K562 treated with DMSO at 1 percent for 4 hours (cell line): ENCODE measurements around the gene PI4KB. TPM values are rescaled to one million over a fixed set of nuclear protein-coding genes. Genes with fewer than 3 reads are reported as not detected.

ENCODE experiments used
- total RNA-seq: library from RNA; unstranded; fragments of 300-600 nt; gene quantifications from 2 replicates; pipeline ENCODE4 v1.2.3, GENCODE V29; 2022; ENCODE audit not compliant: insufficient read depth

The PI4KB gene
- total RNA-seq: 45.5 and 52.6 TPM in 2 replicates

DNA sequence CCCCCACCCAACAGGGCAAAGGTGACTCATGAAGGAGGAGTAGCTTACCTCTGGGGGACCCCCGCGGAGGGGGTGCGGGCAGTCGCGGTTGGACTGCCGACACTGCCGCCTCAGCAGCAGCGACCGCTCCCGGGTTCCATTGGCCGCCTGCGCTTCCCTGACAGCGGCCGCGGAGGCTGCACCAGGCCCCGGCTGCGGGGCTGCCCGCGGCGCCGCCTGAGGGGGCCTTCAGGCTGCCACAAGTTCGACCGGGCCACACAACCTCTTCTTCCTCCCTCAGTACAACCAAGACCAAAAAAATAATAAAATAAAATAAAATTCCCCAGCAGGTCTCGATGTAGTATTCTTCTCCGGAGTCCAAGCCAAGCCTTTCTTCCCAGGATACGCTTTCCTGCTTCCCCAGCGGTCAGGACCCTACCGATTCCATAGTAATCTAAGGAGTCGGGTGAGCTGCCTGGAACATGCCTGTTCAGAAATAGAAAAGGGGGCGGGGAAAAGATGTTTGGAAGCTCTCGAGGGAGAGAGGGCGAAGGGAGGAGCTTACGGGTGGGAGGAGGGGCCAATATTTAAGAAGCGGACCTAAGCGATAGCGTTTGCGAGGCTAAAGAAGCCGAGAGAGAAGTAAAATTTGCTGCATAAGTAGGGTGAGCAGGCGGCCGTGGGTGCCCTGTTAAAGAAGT is at the start of gene PI4KB:
Gene PI4KB (minus strand): TSS at position 194 of the 680 bp plus-strand sequence. CDS start 10,935 bp downstream, outside the sequence.

DNA sequence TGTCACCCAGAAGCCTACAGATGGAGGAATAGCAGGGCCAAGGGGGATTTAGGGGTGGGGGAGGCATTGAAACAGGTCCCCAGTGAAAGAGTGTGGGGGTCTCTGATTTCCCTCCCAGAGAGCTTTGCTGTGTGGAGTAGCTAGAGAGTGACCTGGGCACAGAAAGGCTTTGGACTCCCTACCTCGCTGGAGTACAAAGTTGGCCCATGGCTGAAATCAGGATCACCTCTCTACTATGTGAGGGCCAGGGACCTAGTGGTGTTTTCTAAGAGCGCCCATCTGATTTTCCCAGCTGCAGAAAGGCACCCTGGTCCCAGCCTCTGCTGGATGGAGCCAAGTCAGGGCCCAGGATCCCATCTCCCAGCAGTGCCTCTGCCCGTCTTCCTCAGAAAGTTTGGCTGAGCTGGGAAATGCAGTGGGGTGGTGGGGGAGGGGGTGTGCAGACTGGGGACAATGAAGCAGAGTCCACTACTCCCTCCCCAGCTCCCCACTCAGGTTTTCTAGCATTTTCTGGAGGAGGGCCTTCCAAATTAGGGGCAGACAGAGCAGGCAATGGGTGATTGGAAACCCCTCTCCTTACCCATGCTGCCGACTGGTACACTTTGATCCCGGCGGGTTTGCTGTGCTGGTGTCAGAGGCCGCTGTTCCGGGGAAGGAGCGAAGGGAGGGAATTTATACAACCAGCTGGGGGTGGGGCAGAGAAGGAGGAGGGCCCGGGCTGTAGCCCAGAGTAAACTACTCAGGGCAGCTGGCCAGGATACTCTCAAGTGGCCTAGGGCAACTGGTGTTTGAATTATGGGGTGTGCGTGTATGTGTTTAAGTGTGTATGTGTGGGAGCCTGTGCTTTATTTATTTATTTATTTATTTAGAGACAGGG is 45.1 kb upstream of the PI4KB start, which contains the start of gene SELENBP1:
Gene SELENBP1 (minus strand): TSS at position 648 of the 877 bp plus-strand sequence. CDS start 64 bp downstream, at position 584.

DNA sequence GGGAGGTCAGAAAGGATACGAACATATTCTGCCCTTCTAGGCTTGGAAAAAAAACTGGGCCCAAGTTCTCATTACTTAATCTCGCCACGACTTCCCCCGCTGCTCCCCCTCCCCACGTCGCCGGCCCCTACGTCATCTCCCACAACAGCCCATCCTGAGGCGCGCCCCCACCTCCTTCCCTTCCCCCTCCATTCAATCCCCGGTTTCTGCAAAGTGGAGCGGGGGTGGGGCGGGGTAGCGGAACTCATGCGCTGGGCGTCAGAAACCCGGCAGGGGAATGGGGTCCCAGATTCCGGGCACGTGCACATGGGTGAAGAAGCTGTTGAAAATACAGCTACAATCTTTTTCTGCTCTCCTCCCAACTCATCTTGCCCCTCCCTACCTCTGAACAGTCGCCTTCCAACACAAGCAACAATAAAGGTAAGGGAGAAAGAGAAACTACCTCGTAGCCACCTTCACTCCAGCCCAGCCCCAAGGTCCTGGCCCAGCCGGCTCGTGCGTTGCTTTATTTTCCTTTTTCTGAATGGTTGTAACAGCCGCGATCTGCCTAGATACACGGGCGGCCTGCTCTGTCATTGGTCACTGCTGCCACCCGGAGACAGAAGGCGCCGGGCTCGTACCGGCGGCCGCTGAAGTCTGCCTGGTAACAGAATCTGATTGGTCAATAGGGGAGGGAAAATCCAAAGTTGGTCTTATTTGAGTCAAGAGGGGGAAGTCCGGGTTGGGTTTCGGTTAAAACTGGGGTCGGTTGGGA is 19.7 kb upstream of the PI4KB start, which contains the start of gene RFX5:
Gene RFX5 (minus strand): TSS at position 484 of the 754 bp plus-strand sequence. CDS start 932 bp downstream, outside the sequence.

DNA sequence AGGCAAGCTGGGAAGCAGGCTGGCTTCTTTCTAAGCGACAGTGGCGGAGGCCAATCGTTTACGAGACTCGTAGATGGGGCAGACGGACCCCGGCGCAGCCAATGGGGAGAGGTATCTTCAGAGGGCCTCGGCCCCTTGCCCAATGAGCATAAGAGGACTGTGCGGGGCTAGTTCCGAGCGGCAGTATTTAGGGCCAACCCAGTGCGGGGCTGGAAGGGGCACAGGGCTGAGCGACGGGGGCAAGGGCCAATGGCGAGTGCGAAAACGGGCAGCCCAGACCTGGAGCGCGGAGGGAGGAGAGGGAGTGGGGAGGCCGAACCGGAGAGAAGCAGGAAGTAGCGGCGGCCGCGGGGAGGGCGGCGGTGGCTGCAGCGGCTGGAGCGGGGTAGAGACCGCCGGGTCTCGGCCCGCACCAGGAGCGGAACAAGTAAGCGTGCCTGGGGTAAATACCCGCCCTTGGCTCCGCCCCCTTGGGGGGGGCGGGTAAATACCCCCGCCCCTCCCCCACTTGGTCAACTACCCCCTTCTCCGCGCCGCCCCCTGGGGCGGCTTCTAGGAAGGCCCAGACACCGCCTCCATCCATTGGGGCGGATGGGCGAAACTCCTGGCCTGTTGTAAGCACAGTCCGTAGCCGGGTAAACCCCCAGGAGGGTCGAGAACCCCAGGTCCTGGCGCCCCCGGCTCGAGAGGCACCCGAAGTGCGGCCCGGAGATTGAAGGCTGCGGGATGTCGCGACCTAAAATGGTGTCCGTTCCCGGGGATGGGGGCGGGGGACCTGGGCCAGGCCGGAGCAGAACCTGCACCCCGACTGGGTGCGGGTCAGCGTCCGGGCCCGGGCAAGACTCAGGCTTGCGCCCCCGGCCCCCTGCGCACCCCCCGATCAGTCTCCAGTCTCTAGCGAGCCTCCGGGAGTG is 45.0 kb downstream of the PI4KB start, which contains the start of gene ZNF687:
Gene ZNF687 (plus strand): TSS at position 331 of the 914 bp plus-strand sequence. CDS start 3,993 bp downstream, outside the sequence.

DNA sequence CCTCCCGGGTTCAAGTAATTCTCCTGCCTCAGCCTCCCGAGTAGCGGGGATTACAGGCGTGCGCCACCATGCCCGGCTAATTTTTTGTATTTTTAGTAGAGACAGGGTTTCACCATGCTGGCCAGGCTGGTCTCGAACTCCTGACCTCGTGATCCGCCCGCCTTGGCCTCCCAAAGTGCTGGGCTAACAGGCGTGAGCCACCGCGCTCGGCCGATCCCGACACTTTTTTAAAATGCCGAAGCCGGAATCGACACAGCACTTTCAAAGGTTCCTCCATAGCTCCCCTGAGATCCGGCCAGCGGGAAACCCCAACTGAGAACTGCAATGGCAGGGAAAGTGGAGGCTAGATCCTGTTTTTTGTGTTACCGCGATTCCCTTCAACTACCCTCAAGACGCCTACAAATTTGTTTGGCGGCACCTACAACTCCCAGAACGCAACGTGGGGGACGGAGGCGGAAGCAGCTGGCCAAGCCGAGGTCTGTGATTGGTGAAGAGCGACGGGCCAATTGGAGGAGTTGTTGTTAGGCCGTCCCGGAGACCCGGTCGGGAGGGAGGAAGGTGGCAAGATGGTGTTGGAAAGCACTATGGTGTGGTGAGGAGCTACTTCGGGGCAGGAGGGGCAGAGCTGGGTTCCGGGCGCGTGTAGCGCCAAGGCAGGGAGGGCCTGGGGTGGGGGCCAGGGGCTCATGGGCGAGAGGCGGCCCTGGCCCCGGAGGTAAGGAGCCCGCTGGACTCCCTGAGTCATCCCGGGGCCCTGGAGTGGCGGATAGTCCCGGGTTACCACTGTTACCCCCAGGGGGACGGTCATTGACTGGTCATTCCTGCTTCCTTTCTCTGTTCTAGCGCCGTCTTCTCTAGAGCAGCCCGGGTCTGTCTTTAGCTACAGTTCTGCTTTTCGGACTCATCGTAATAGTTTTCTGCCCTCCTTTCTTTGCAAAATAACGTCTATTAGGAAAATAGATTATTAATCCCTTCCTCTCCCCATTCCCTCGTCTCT is 72.7 kb downstream of the PI4KB start, which contains the start of gene PSMD4:
Gene PSMD4 (plus strand): TSS at position 518 of the 997 bp plus-strand sequence. CDS start 49 bp downstream, at position 567.

Other genes starting within 250 kb of the PI4KB start
- 2.6 and 4.4 TPM in 2 replicates for gene SEMA6C, start 180.8 kb downstream of the PI4KB start, total RNA-seq
- not detected in 2 replicates for gene TNFAIP8L2, start 170.8 kb downstream of the PI4KB start, total RNA-seq
- gene LYSMD1, start 161.5 kb downstream of the PI4KB start, total RNA-seq: 1.6 and 3.4 TPM in 2 replicates
- gene SCNM1, start 161.3 kb downstream of the PI4KB start, total RNA-seq: 37.1 and 44.6 TPM in 2 replicates
- gene TMOD4, start 151.4 kb downstream of the PI4KB start, total RNA-seq: 3.8 TPM in 1 of 2 replicates, not detected in the other
- gene VPS72, start 137.2 kb downstream of the PI4KB start, total RNA-seq: 58.4 and 60.6 TPM in 2 replicates
- gene PIP5K1A, start 128.9 kb downstream of the PI4KB start, total RNA-seq: 17.1 and 23.3 TPM in 2 replicates
- 281 and 328 TPM in 2 replicates for gene PSMD4, start 72.7 kb downstream of the PI4KB start, total RNA-seq
- 32.1 and 35.0 TPM in 2 replicates for gene ZNF687, start 45.1 kb downstream of the PI4KB start, total RNA-seq
- gene RFX5, start 19.8 kb upstream of the PI4KB start, total RNA-seq: 16.9 TPM in 2 replicates
- 38.9 and 48.8 TPM in 2 replicates for gene SELENBP1, start 45.3 kb upstream of the PI4KB start, total RNA-seq
- 440 and 455 TPM in 2 replicates for gene PSMB4, start 72.2 kb upstream of the PI4KB start, total RNA-seq
- 16.4 and 20.7 TPM in 2 replicates for gene POGZ, start 132.1 kb upstream of the PI4KB start, total RNA-seq
- gene CGN, start 184.0 kb upstream of the PI4KB start, total RNA-seq: not detected in 2 replicates
- 7.3 and 7.4 TPM in 2 replicates for gene TUFT1, start 212.9 kb upstream of the PI4KB start, total RNA-seq